Tibial nerve (tissue), 4 donors: ENCODE measurements around the gene KLHL4.
"Not testable (repeated sequence)": the region's sequence is repeated elsewhere in the genome, so short reads cannot be mapped to it uniquely, and the experiment has no call there.

Source experiments
- CTCF ChIP-seq, 5 experiments: fragments of 200-600 bp in 3 of 5; fragments of 450-650 bp in 2 of 5; sonication (generic) in 3 of 5; IDR thresholded peaks; one replicate each; pipeline ENCODE4 v1.5.1; 2016 to 2019; ENCODE audit warnings: antibody characterized with exemption in 5 of 5, mild to moderate bottlenecking in 3 of 5, moderate library complexity in 2 of 5
- EP300 ChIP-seq, 2 donors: sonication (generic); formaldehyde crosslinking; IDR thresholded peaks; one replicate each; pipeline ENCODE4 v1.6.1; 2017; ENCODE audit warnings: antibody characterized with exemption in 2 of 2, mild to moderate bottlenecking in 1 of 2
- POLR2A ChIP-seq, 2 donors: fragments of 450-650 bp; IDR thresholded peaks; one replicate each; pipeline ENCODE4 v1.6.1; 2017; ENCODE audit warnings: antibody characterized with exemption in 2 of 2, mild to moderate bottlenecking in 2 of 2, moderate library complexity in 2 of 2

DNA sequence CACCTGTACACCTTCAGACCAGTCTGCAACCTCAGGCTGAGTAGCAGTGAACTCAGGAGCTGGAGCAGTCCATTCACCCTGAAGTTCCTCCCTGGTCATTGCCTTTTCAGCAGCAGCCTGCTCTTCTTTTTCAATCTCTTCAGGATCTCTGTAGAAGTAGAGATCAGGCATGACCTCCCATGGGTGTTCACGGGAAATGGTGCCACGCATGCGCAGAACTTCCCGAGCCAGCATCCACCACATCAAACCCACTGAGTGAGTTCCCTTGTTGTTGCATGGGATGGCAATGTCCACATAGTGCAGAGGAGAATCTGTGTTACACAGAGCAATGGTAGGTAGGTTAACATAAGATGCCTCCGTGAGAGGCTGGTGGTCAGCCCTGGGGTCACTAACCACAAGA lies 185.9 kb downstream of the KLHL4 start:
- not testable (repeated sequence) for TF ChIP-seq EP300, CTCF, POLR2A (IDR thresholded peaks at IDR 0.05)
